B cell (primary cell): ENCODE measurements around the gene SPATA32. TPM values are rescaled to one million over a fixed set of nuclear protein-coding genes. Genes with fewer than 3 reads are reported as not detected.

ENCODE experiments used
- ATAC-seq: fragments of 200-7000 bp; cut with Tn5 transposase; one replicate; pipeline ENCODE4 v1.10.0; 2021; ENCODE audit warnings: low read depth, mild to moderate bottlenecking, moderate number of reproducible peaks, moderate library complexity
- CTCF ChIA-PET: fragments of 350-600 bp; sonication (Branson Sonifier 250); formaldehyde crosslinking; loops from one replicate; lab custom pipeline; 2021; ENCODE audit warnings: antibody characterized with exemption, inconsistent platforms; lab: Charles Lee
- POLR2A ChIA-PET: fragments of 350-600 bp; sonication (Branson Sonifier 250); formaldehyde crosslinking; loops from one replicate; lab custom pipeline; 2021; ENCODE audit warnings: antibody characterized with exemption; lab: Charles Lee
- DNase-seq: peaks from one replicate; pipeline ENCODE4 v3.0.0; 2013
- H2AFZ ChIP-seq: 2 replicates; pipeline ENCODE4 v1.6.1; 2012; ENCODE audit warnings: mild to moderate bottlenecking, low read depth, low read length; ENCODE audit not compliant: insufficient read depth, poor library complexity, severe bottlenecking
- H3K27ac ChIP-seq, 2 donors: 1 replicate in 1 of 2; 2 replicates in 1 of 2; pipeline ENCODE4 v1.5.1; 2012 to 2013; ENCODE audit warnings: low read length in 2 of 2, mild to moderate bottlenecking in 2 of 2, moderate library complexity in 1 of 2
- H3K27me3 ChIP-seq, 4 experiments: fragments of 200-600 bp in 1 of 4; sonication (generic) in 1 of 4; replicated peaks in 1 of 4; 1 replicate in 2 of 4; 2 replicates in 2 of 4; pipeline versions ENCODE4 v1.6.1 to v1.7.0; 2013 to 2016; ENCODE audit warnings: low read length in 3 of 4, mild to moderate bottlenecking in 2 of 4, mixed read lengths in 1 of 4, moderate library complexity in 1 of 4; ENCODE audit not compliant: insufficient read depth in 4 of 4, control insufficient read depth in 3 of 4; ENCODE audit errors: control extremely low read depth in 1 of 4
- H3K36me3 ChIP-seq, 2 experiments: replicated peaks in 1 of 2; 1 replicate in 1 of 2; 2 replicates in 1 of 2; pipeline versions ENCODE4 v1.6.1 to v1.7.1; 2013; ENCODE audit warnings: low read length in 1 of 2; ENCODE audit not compliant: insufficient read depth in 2 of 2, control insufficient read depth in 1 of 2; ENCODE audit errors: control extremely low read depth in 1 of 2, extremely low read depth in 1 of 2
- H3K4me1 ChIP-seq, 2 donors: fragments of 200-600 bp in 1 of 2; sonication (generic) in 1 of 2; 1 replicate in 1 of 2; 2 replicates in 1 of 2; pipeline versions ENCODE4 v1.5.1 to v1.6.1; 2013 to 2017; ENCODE audit warnings: low read length in 2 of 2; ENCODE audit not compliant: control insufficient read depth in 2 of 2, insufficient read depth in 2 of 2
- H3K4me2 ChIP-seq: replicated peaks from 2 replicates; pipeline ENCODE3; 2012; ENCODE audit warnings: mild to moderate bottlenecking, low read depth, low read length; ENCODE audit not compliant: poor library complexity, severe bottlenecking
- H3K4me3 ChIP-seq, 5 experiments: fragments of 200-600 bp in 1 of 5; sonication (generic) in 1 of 5; 1 replicate in 3 of 5; 2 replicates in 2 of 5; pipeline versions ENCODE4 v1.5.1 to v1.7.0; 2011 to 2016; ENCODE audit warnings: low read length in 4 of 5, mild to moderate bottlenecking in 4 of 5, low read depth in 2 of 5, control low read depth in 1 of 5, moderate library complexity in 1 of 5; ENCODE audit not compliant: insufficient read depth in 1 of 5; ENCODE audit errors: control extremely low read depth in 1 of 5, extremely low read depth in 1 of 5
- H3K79me2 ChIP-seq: fragments of 200-600 bp; sonication (generic); one replicate; pipeline ENCODE4 v1.6.0; 2016; ENCODE audit warnings: low read length; ENCODE audit not compliant: control insufficient read depth, insufficient read depth
- H3K9ac ChIP-seq: fragments of 200-600 bp; sonication (generic); 2 replicates; pipeline ENCODE4 v1.6.1; 2017; ENCODE audit warnings: mild to moderate bottlenecking, low read length, moderate library complexity
- H3K9me3 ChIP-seq, 3 donors: one replicate each; pipeline versions ENCODE4 v1.6.1 to v1.7.1; 2013; ENCODE audit warnings: low read length in 2 of 3; ENCODE audit not compliant: control insufficient read depth in 2 of 3, insufficient read depth in 1 of 3; ENCODE audit errors: control extremely low read depth in 1 of 3
- H4K20me1 ChIP-seq: 2 replicates; pipeline ENCODE4 v1.6.0; 2012; ENCODE audit warnings: mild to moderate bottlenecking, low read length; ENCODE audit not compliant: insufficient read depth, control insufficient read depth, poor library complexity, severe bottlenecking
- H3K27ac Mint-ChIP-seq: one replicate; pipeline ENCODE4 v1.8.0; 2021; ENCODE audit warnings: mixed read lengths
- H3K27me3 Mint-ChIP-seq: one replicate; pipeline ENCODE4 v1.8.0; 2021; ENCODE audit warnings: mixed read lengths
- H3K4me1 Mint-ChIP-seq: one replicate; pipeline ENCODE4 v1.8.0; 2021; ENCODE audit warnings: mixed read lengths
- H3K4me3 Mint-ChIP-seq: one replicate; pipeline ENCODE4 v1.8.0; 2021; ENCODE audit warnings: mixed read lengths
- H3K9me3 Mint-ChIP-seq: one replicate; pipeline ENCODE4 v1.8.0; 2022; ENCODE audit warnings: mixed read lengths; ENCODE audit not compliant: insufficient read depth
- EZH2 ChIP-seq: IDR thresholded peaks from 2 replicates; pipeline ENCODE4 v1.6.1; 2012; ENCODE audit warnings: borderline replicate concordance, low read depth, mild to moderate bottlenecking, moderate library complexity, low read length; ENCODE audit not compliant: insufficient read depth, poor library complexity, severe bottlenecking
- WGBS: methylation state at CpG from one replicate; pipeline ENCODE4 v1.1.5; 2013; ENCODE audit warnings: missing lambda C conversion rate; ENCODE audit not compliant: insufficient coverage; 5-methylcytosine and 5-hydroxymethylcytosine counted together
- intact Hi-C: fragments of 100-400 bp; cut with micrococcal nuclease; formaldehyde crosslinking; loops from one replicate; pipeline ENCODE4 v1.10.0; 2022
- polyA plus RNA-seq: library from polyadenylated mRNA; depleted of rRNA; stranded (reverse); fragments of >200 nt; gene quantifications from 2 replicates; pipeline ENCODE4 v1.2.3, GENCODE V29; 2012
- total RNA-seq, 2 donors: library from RNA; stranded (reverse); fragments of 120-200 nt in 1 of 2; gene quantifications; 1 replicate in 1 of 2; 2 replicates in 1 of 2; pipeline versions ENCODE4 v1.2.3 to v1.2.4, GENCODE V29; 2013 to 2022
- TF ChIP-seq, protein P1 (sequence below): fragments of 200-600 bp; IDR thresholded peaks from one replicate; pipeline ENCODE4 v1.8.0; 2022; ENCODE audit warnings: antibody characterized with exemption, mild to moderate bottlenecking

SPATA32 gene
- total and polyA plus RNA-seq, 2 donors (not counting 1 experiment from before 2014, with no cell fraction given) = 0.12 to 0.52 TPM

DNA sequence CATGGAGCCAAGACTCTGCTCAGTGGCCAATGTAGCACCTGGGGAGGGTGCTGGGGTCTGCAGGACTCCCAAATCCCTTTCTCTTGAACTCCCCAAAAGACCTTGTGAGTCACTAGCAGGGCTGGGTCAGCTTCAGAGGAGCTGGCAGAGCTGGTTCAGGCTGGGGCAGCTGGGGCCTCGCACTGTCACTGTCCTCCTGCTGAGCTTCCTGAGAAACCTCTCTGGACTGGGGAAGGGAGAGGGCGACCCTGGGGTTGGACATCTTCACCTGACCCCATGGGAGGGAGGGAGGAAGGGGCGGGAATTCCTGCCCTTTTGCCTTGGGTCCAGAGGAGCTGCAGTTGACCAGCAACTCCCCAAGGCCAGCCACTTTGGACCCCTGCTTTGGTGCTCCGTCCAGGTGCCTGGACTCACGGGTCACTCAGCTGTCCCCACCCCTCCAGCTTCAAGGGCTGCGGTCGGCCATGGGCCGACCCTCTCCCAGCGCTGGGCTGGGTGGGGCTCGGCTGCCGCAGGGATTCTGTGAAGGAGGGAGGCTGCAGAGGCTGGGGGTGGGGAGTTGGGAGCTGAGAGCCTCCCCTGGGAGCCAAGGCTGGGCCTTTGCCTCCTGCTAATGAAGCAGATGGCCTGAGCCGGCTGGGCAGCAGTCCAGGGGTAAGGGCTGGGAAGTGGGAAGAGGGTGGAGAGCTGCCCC lies 31.0 kb downstream of the SPATA32 start:
- Mint-ChIP-seq H3K4me3 (peak overlapping the region; percentile 100), H3K9me3 (no peaks in the 10 kb centered on the region), H3K4me1 (peaks cover 94% of the 10 kb centered on the region), H3K27me3 (no peaks in the 10 kb centered on the region), H3K27ac (peak overlapping the region; percentile 99)
- Histone ChIP-seq H3K27ac (peak overlapping the region; percentile 99 to 100), H3K27me3 (no peaks in the 10 kb centered on the region), H3K4me1 (peaks cover 62 to 88% of the 10 kb centered on the region in 2 donors), H3K9ac (no peak overlapping the region), H3K9me3 (no peaks in the 10 kb centered on the region), H2AFZ (no peak overlapping the region), H4K20me1 (peaks cover 47% of the 10 kb centered on the region), H3K36me3 (peaks cover 3 to 52% of the 10 kb centered on the region in 2 experiments), H3K4me2 (peak overlapping the region; percentile 92), H3K79me2 (peaks cover 74% of the 10 kb centered on the region), H3K4me3 (no peak overlapping the region)
- ChIA-PET CTCF (interaction anchor here (1.1 to 24.6 kb wide), 10 partner anchors 11 to 155 kb away, joined by 3 to 737 read pairs (median 6); partner anchors contain the start of genes ACBD4, FMNL1, HEXIM1 and MAP3K14), POLR2A (interaction anchor here (4.7 to 9.9 kb wide), 2 partner anchors 11 to 16 kb away, joined by 39 to 149 read pairs; partner anchors contain the start of gene FMNL1)
- TF ChIP-seq, protein P1, sequence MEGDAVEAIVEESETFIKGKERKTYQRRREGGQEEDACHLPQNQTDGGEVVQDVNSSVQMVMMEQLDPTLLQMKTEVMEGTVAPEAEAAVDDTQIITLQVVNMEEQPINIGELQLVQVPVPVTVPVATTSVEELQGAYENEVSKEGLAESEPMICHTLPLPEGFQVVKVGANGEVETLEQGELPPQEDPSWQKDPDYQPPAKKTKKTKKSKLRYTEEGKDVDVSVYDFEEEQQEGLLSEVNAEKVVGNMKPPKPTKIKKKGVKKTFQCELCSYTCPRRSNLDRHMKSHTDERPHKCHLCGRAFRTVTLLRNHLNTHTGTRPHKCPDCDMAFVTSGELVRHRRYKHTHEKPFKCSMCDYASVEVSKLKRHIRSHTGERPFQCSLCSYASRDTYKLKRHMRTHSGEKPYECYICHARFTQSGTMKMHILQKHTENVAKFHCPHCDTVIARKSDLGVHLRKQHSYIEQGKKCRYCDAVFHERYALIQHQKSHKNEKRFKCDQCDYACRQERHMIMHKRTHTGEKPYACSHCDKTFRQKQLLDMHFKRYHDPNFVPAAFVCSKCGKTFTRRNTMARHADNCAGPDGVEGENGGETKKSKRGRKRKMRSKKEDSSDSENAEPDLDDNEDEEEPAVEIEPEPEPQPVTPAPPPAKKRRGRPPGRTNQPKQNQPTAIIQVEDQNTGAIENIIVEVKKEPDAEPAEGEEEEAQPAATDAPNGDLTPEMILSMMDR = no peak
- TF ChIP-seq EZH2 = no peak
- DNase-seq (peak; percentile 15), ATAC-seq (no peak)
- 84% methylated on average over 5 of the region's 12 CpGs for WGBS
- intact Hi-C loops = no loop called here

DNA sequence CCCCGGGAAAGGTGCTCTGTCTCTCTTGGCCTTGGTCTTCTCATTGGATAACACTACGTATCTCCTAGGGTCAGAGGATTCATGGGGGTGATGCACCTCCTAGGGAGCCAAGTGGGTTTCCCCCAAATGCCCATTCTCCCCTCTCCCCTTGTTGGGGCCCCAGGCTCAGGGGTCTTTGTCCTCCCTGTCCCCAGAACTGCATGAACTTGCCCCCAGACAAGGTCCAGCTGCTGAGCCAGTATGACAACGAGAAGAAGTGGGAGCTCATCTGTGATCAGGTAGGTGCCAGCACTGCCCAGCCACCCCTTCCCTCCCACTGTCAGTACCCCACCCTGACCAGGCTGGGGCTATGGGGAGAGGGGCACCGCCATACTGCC lies 31.5 kb downstream of the SPATA32 start:
- Histone ChIP-seq H3K27me3 (no peaks in the 10 kb centered on the region), H3K79me2 (peaks cover 77% of the 10 kb centered on the region), H3K4me2 (peak overlapping the region; percentile 92), H3K4me1 (peaks cover 64 to 89% of the 10 kb centered on the region in 2 donors), H2AFZ (no peak overlapping the region), H3K36me3 (peaks cover 3 to 47% of the 10 kb centered on the region in 2 experiments), H3K27ac (peak overlapping the region; percentile 99 to 100), H3K9me3 (no peaks in the 10 kb centered on the region), H4K20me1 (peaks cover 42% of the 10 kb centered on the region), H3K9ac (no peak overlapping the region), H3K4me3 (no peak overlapping the region)
- CTCF ChIA-PET = interaction anchor here (1.1 to 24.6 kb wide), 10 partner anchors 10 to 155 kb away, joined by 3 to 737 read pairs (median 11); partner anchors contain the start of genes ACBD4, FMNL1, HEXIM1 and MAP3K14
- DNase-seq (no peak), ATAC-seq (no peak)
- H3K4me3 Mint-ChIP-seq = peak overlapping the region; percentile 100
- H3K27ac Mint-ChIP-seq = peak overlapping the region; percentile 99
- TF ChIP-seq EZH2 = no peak
- TF ChIP-seq, protein P1 = no peak
- intact Hi-C loops = no loop called here
- no peaks in the 10 kb centered on the region for H3K27me3 Mint-ChIP-seq
- no peaks in the 10 kb centered on the region for H3K9me3 Mint-ChIP-seq
- 93% methylated on average over 2 of the region's 4 CpGs for WGBS
- H3K4me1 Mint-ChIP-seq = peaks cover 94% of the 10 kb centered on the region
- POLR2A ChIA-PET = interaction anchor here (1.0 to 9.9 kb wide), 5 partner anchors 10 to 82 kb away, joined by 3 to 149 read pairs (median 9); partner anchors contain the start of genes FMNL1 and HEXIM1
